Peyer's patch (tissue), 4 donors: ENCODE data around the gene CARMIL1.

Experiments
- CTCF ChIP-seq, 6 experiments: fragments of 450-650 bp in 4 of 6; fragments of 200-600 bp in 2 of 6; sonication (generic) in 1 of 6; IDR thresholded peaks; one replicate each; pipeline ENCODE4 v1.5.1; 2017 to 2019; ENCODE audit warnings: antibody characterized with exemption in 6 of 6, mild to moderate bottlenecking in 3 of 6, moderate library complexity in 1 of 6
- POLR2A ChIP-seq, 2 donors: fragments of 450-650 bp; IDR thresholded peaks; one replicate each; pipeline ENCODE4 v1.5.1; 2017; ENCODE audit warnings: antibody characterized with exemption in 2 of 2, mild to moderate bottlenecking in 2 of 2, moderate library complexity in 2 of 2

DNA sequence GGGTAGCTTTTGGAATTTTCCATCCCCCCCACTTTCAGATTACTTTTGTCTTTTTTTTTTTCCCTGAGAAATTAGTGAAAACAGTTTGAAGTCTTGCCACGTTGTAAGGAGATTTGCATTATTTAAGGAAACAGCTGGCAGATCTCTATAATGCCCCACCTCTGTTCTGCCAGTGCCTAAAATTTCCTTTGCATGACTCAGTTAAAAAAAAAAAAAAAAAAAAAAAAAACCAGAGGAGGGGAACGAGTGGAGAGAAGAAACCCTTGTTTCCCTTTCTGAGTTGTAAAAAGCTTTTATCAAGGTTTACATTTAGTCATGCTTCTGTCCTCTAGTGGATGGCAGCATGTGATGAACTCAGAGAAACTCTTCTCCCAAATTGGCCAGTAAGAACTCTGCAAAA, 33.5 kb downstream of the CARMIL1 start:
- TF ChIP-seq POLR2A (IDR thresholded peaks at IDR 0.05) (no peak), CTCF (IDR thresholded peaks at IDR 0.05) (peak in 1 of 6 experiments; percentile 3)
